Measurements from ENCODE around the gene MIER2.

DNA sequence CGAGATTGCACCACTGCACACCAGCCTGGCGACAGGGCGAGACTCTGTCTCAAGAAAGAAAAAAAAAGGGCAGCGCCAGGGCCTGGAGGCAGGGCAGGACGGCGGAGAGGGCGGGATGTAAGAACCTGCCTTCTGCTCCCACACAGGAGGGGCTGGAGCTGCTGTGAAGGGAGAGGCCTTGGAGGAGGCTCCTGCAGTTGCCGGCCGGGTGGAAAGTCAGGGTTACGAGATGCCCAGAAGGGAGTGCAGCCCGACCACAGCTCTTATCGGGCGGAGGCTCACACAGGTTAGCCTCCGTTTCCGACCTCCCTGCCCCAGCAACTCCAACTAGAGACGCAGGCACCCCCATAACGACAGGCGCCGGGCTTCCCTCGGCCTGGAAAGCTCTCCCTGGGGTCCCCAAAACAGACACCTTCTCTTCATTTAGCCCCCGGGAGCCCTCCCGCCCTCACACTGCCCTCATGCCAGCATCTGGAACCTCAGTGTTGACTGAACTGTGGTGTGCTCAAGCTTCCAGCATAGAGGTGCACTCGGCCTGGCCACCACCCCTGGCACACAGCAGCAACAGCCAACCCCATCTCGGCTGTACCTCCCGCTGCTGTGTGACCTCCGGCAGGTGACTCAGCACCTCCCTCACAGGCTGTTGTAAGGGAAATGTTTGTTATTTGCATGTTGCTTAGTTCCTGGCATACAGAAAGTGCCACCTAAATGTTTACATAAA lies 54.8 kb downstream of the MIER2 start:
- TF ChIP-seq, protein P1, sequence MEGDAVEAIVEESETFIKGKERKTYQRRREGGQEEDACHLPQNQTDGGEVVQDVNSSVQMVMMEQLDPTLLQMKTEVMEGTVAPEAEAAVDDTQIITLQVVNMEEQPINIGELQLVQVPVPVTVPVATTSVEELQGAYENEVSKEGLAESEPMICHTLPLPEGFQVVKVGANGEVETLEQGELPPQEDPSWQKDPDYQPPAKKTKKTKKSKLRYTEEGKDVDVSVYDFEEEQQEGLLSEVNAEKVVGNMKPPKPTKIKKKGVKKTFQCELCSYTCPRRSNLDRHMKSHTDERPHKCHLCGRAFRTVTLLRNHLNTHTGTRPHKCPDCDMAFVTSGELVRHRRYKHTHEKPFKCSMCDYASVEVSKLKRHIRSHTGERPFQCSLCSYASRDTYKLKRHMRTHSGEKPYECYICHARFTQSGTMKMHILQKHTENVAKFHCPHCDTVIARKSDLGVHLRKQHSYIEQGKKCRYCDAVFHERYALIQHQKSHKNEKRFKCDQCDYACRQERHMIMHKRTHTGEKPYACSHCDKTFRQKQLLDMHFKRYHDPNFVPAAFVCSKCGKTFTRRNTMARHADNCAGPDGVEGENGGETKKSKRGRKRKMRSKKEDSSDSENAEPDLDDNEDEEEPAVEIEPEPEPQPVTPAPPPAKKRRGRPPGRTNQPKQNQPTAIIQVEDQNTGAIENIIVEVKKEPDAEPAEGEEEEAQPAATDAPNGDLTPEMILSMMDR (IDR thresholded peaks at IDR 0.05): no peak
- TF ChIP-seq EZH2 (IDR thresholded peaks at IDR 0.05; ENCODE audit: borderline replicate concordance, insufficient read depth, low read depth, low read length, poor library complexity, severe bottlenecking): no peak

Measured in B cell (primary cell).